Right lobe of liver (tissue), 4 donors: ENCODE measurements around the gene OTX1.

Experiments
- POLR2A ChIP-seq: fragments of 450-650 bp; IDR thresholded peaks from one replicate; pipeline ENCODE4 v1.6.1; 2017; ENCODE audit warnings: antibody characterized with exemption, mild to moderate bottlenecking
- TF ChIP-seq, protein P1 (sequence below), 4 donors: fragments of 200-600 bp in 3 of 4; fragments of 450-650 bp in 1 of 4; IDR thresholded peaks; one replicate each; pipeline versions ENCODE4 v1.5.1 to v1.8.0; 2016 to 2022; ENCODE audit warnings: antibody characterized with exemption in 4 of 4, mild to moderate bottlenecking in 2 of 4
- donor health status: DM: no; HTN: no; CAD: no.
- donor health status: DM: no; HTN: no; CAD: no.
- donor health status: DM: no; HTN: yes; CAD: no.

DNA sequence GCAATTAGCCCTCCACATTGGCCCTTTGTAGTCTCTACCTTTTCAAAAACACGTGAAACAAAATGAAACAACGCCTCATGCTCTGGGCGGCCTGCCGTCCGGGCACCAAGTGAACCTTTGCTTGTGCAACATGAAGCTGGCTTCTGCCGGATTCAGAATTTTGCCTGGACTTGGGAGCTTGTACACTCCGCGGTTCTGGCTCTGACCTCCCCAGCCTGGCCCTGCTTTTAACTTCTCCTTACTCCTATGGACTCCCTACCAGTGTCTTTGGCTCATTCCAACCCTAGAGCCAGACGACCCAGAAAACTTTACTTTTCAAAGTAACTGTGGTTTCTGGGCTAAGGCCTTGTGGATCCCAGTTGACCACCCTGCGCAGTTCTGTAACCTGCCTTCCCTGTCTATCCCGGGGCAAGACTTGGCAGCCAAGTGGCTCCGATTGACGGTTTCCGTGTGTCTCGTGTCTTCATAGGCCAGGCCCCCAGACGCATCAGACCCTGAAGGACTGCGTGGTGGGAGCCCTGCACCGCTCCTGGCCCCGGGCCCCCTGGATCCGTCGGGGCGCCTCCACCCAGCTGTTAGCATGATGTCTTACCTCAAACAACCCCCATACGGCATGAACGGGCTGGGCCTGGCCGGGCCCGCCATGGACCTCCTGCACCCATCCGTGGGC lies 1.9 kb downstream of the OTX1 start:
- TF ChIP-seq, protein P1, sequence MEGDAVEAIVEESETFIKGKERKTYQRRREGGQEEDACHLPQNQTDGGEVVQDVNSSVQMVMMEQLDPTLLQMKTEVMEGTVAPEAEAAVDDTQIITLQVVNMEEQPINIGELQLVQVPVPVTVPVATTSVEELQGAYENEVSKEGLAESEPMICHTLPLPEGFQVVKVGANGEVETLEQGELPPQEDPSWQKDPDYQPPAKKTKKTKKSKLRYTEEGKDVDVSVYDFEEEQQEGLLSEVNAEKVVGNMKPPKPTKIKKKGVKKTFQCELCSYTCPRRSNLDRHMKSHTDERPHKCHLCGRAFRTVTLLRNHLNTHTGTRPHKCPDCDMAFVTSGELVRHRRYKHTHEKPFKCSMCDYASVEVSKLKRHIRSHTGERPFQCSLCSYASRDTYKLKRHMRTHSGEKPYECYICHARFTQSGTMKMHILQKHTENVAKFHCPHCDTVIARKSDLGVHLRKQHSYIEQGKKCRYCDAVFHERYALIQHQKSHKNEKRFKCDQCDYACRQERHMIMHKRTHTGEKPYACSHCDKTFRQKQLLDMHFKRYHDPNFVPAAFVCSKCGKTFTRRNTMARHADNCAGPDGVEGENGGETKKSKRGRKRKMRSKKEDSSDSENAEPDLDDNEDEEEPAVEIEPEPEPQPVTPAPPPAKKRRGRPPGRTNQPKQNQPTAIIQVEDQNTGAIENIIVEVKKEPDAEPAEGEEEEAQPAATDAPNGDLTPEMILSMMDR (IDR thresholded peaks at IDR 0.05): no peak
- no peak for TF ChIP-seq POLR2A
